Liver (tissue), 9 donors: ENCODE data around the gene TIAM1. TPM values are rescaled to one million over a fixed set of nuclear protein-coding genes. Genes with fewer than 3 reads are reported as not detected.

Experiments used
- DNase-seq: peaks from one replicate; pipeline ENCODE4 v3.0.0-alpha.2; 2017; ENCODE audit warnings: low spot score
- H3K27ac ChIP-seq, 2 donors: one replicate each; pipeline ENCODE4 v1.7.0; 2013; ENCODE audit warnings: inconsistent platforms in 2 of 2, low read length in 2 of 2, control low read depth in 1 of 2, low read depth in 1 of 2, mild to moderate bottlenecking in 1 of 2
- H3K27me3 ChIP-seq, 4 donors: one replicate each; pipeline versions ENCODE4 v1.6.1 to v1.7.0; 2013; ENCODE audit warnings: low read length in 3 of 4, inconsistent platforms in 1 of 4, mild to moderate bottlenecking in 1 of 4, moderate library complexity in 1 of 4; ENCODE audit not compliant: control insufficient read depth in 4 of 4, insufficient read depth in 4 of 4
- H3K36me3 ChIP-seq, 4 donors: one replicate each; pipeline versions ENCODE4 v1.6.1 to v1.7.0; 2013; ENCODE audit warnings: low read length in 3 of 4, mild to moderate bottlenecking in 3 of 4, low read depth in 1 of 4, moderate library complexity in 1 of 4; ENCODE audit not compliant: control insufficient read depth in 4 of 4, insufficient read depth in 3 of 4
- H3K4me1 ChIP-seq, 4 donors: one replicate each; pipeline versions ENCODE4 v1.6.1 to v1.7.0; 2013; ENCODE audit warnings: low read length in 3 of 4, mild to moderate bottlenecking in 3 of 4, moderate library complexity in 1 of 4; ENCODE audit not compliant: control insufficient read depth in 4 of 4, insufficient read depth in 4 of 4
- H3K4me3 ChIP-seq, 3 donors: one replicate each; pipeline versions ENCODE4 v1.6.1 to v1.7.0; 2013; ENCODE audit warnings: low read length in 3 of 3, control low read depth in 1 of 3, low read depth in 1 of 3, mild to moderate bottlenecking in 1 of 3
- H3K9ac ChIP-seq, 2 donors: one replicate each; pipeline ENCODE4 v1.7.0; 2013; ENCODE audit warnings: low read length in 2 of 2, mild to moderate bottlenecking in 2 of 2, moderate library complexity in 2 of 2, control low read depth in 1 of 2, low read depth in 1 of 2
- H3K9me3 ChIP-seq, 4 donors: one replicate each; pipeline versions ENCODE4 v1.6.1 to v1.7.0; 2013; ENCODE audit warnings: low read length in 3 of 4; ENCODE audit not compliant: control insufficient read depth in 4 of 4
- ATF3 ChIP-seq: IDR thresholded peaks from 2 replicates; pipeline ENCODE4 v1.6.1; 2016; ENCODE audit warnings: antibody characterized with exemption
- CTCF ChIP-seq: fragments of 150-350 bp; IDR thresholded peaks from 2 replicates; pipeline ENCODE4 v1.5.1; 2017; ENCODE audit warnings: improper control_type of control experiment, low read depth, low read length; ENCODE audit not compliant: missing input control
- EGR1 ChIP-seq, 2 donors: IDR thresholded peaks; 2 replicates each; pipeline ENCODE4 v1.6.1; 2016 to 2018; ENCODE audit warnings: antibody characterized with exemption in 2 of 2, low read depth in 2 of 2
- FOXA2 ChIP-seq: IDR thresholded peaks from 2 replicates; pipeline ENCODE4 v1.6.1; 2016; ENCODE audit warnings: antibody characterized with exemption
- GABPA ChIP-seq, 2 donors: IDR thresholded peaks in 1 of 2; conservative IDR thresholded peaks in 1 of 2; 2 replicates each; pipeline ENCODE4 v1.6.1; 2016; ENCODE audit warnings: antibody characterized with exemption in 2 of 2, mild to moderate bottlenecking in 1 of 2, moderate library complexity in 1 of 2
- HNF4G ChIP-seq: IDR thresholded peaks from 2 replicates; pipeline ENCODE4 v1.6.1; 2016; ENCODE audit warnings: antibody characterized with exemption
- RAD21 ChIP-seq, 2 donors: IDR thresholded peaks; 2 replicates each; pipeline ENCODE4 v1.6.1; 2016; ENCODE audit warnings: antibody characterized with exemption in 2 of 2, mild to moderate bottlenecking in 2 of 2
- REST ChIP-seq: IDR thresholded peaks from 2 replicates; pipeline ENCODE4 v1.6.1; 2016; ENCODE audit warnings: antibody characterized with exemption, mild to moderate bottlenecking
- TAF1 ChIP-seq: conservative IDR thresholded peaks from 2 replicates; pipeline ENCODE4 v1.6.1; 2016; ENCODE audit warnings: antibody characterized with exemption, mild to moderate bottlenecking
- YY1 ChIP-seq: IDR thresholded peaks from 2 replicates; pipeline ENCODE4 v1.6.1; 2016; ENCODE audit warnings: antibody characterized with exemption, mild to moderate bottlenecking
- WGBS: extraction: QIAGEN DNeasy Blood & Tissue Kit; methylation state at CpG from one replicate; pipeline ENCODE4 v1.1.7; 2013; 5-methylcytosine and 5-hydroxymethylcytosine counted together
- polyA plus RNA-seq, 2 donors: library from polyadenylated mRNA; stranded (reverse) in 1 of 2; unstranded in 1 of 2; fragments of 200-250 nt in 1 of 2; fragments of >200 nt in 1 of 2; fragmentation: Nextera tagmentation in 1 of 2; extraction: Ambion mirVana in 1 of 2; gene quantifications; one replicate each; pipeline versions ENCODE4 v1.2.1 to v1.2.3, GENCODE V29; 2013 to 2015
- total RNA-seq, 2 donors: library from RNA; depleted of rRNA; stranded (reverse); fragments of >200 nt; gene quantifications; one replicate each; pipeline ENCODE4 v1.2.3, GENCODE V29; 2014
- donor health status: healthy.
- donor health status: healthy.
- donor health status: healthy.
- donor health status: healthy.
- donor health status: healthy.

Gene TIAM1
- total and polyA plus RNA-seq, 4 donors = 3.0 to 7.4 (median 4.8) TPM

GRCh38 chr21:31180256-31181081, 163.6 kb downstream of the TIAM1 start:
- Histone ChIP-seq H3K4me3 (no peak overlapping the region), H3K27me3 (no peaks in the 10 kb centered on the region), H3K9me3 (no peaks in the 10 kb centered on the region), H3K36me3 (peaks cover 0 to 4% (median under 1%) of the 10 kb centered on the region in 4 donors), H3K9ac (no peak overlapping the region), H3K27ac (no peak overlapping the region), H3K4me1 (no peaks in the 10 kb centered on the region)
- DNase-seq = no peak
- TF ChIP-seq RAD21 (IDR thresholded peaks at IDR 0.05) (peak; percentile 71 to 81), FOXA2 (no peak), CTCF (peak; percentile 47), TAF1 (no peak)
- WGBS = 53% methylated on average over 5 of the region's 5 CpGs

GRCh38 chr21:31176725-31177124, 167.3 kb downstream of the TIAM1 start:
- H3K4me3 ChIP-seq = no peak overlapping the region
- WGBS = 87% methylated on average over 4 of the region's 4 CpGs
- H3K36me3 ChIP-seq = peaks cover 0 to under 1% (median 0%) of the 10 kb centered on the region in 4 donors
- H3K27me3 ChIP-seq = no peaks in the 10 kb centered on the region
- no peaks in the 10 kb centered on the region for H3K4me1 ChIP-seq
- TF ChIP-seq GABPA (IDR thresholded peaks at IDR 0.05 in 1 of 2, conservative IDR thresholded peaks at IDR 0.05 in 1 of 2) (no peak), ATF3 (no peak), EGR1 (IDR thresholded peaks at IDR 0.05; ENCODE audit: low read depth in 2 of 2) (no peak), CTCF (no peak), TAF1 (no peak), YY1 (no peak), REST (no peak), FOXA2 (no peak), HNF4G (no peak)
- H3K9ac ChIP-seq = no peak overlapping the region
- H3K9me3 ChIP-seq = no peaks in the 10 kb centered on the region
- no peak for DNase-seq
- no peak overlapping the region for H3K27ac ChIP-seq
